VCaP (cell line): ENCODE data around the gene RPL31.

Experiments used
- H3K27ac ChIP-seq: fragments of 450-650 bp; 2 replicates; pipeline ENCODE4 v1.5.1; 2017
- CTCF ChIP-seq: fragments of 450-650 bp; conservative IDR thresholded peaks from 2 replicates; pipeline ENCODE4 v1.5.1; 2017; ENCODE audit warnings: mild to moderate bottlenecking, moderate library complexity

The RPL31 gene

GRCh38 chr2:100959225-100959880 is 42.7 kb upstream of the RPL31 start:
- TF ChIP-seq CTCF: no peak
- peak overlapping the region; percentile 54 for H3K27ac ChIP-seq

- TF ChIP-seq CTCF: no peak
- no peak overlapping the region for H3K27ac ChIP-seq
Measured at GRCh38 chr2:100960688-100961087, 41.4 kb upstream of the RPL31 start.

GRCh38 chr2:100962366-100963025 is 39.6 kb upstream of the RPL31 start:
- no peak overlapping the region for H3K27ac ChIP-seq
- no peak for TF ChIP-seq CTCF

- no peak for TF ChIP-seq CTCF
Measured at GRCh38 chr2:100963026-100963375, 39.1 kb upstream of the RPL31 start.

GRCh38 chr2:100964222-100964621 is 37.9 kb upstream of the RPL31 start:
- no peak overlapping the region for H3K27ac ChIP-seq
- no peak for TF ChIP-seq CTCF

More at GRCh38 chr2:100963026-100963375, 39.1 kb upstream of the RPL31 start:
- no peak overlapping the region for H3K27ac ChIP-seq

- TF ChIP-seq CTCF: no peak
- no peak overlapping the region for H3K27ac ChIP-seq
Measured at GRCh38 chr2:100964681-100965169, 37.4 kb upstream of the RPL31 start.

GRCh38 chr2:100965596-100965995 is 36.5 kb upstream of the RPL31 start:
- no peak for TF ChIP-seq CTCF
- H3K27ac ChIP-seq: no peak overlapping the region
